Measurements from ENCODE around the gene PHKG1. TPM values are rescaled to one million over a fixed set of nuclear protein-coding genes. Genes with fewer than 3 reads are reported as not detected.
"Not testable (repeated sequence)": the region's sequence is repeated elsewhere in the genome, so short reads cannot be mapped to it uniquely, and the experiment has no call there.

Gene PHKG1
- total RNA-seq, 4 donors from 2014 or later: 0.26 to 1.7 (median 0.94) TPM

DNA sequence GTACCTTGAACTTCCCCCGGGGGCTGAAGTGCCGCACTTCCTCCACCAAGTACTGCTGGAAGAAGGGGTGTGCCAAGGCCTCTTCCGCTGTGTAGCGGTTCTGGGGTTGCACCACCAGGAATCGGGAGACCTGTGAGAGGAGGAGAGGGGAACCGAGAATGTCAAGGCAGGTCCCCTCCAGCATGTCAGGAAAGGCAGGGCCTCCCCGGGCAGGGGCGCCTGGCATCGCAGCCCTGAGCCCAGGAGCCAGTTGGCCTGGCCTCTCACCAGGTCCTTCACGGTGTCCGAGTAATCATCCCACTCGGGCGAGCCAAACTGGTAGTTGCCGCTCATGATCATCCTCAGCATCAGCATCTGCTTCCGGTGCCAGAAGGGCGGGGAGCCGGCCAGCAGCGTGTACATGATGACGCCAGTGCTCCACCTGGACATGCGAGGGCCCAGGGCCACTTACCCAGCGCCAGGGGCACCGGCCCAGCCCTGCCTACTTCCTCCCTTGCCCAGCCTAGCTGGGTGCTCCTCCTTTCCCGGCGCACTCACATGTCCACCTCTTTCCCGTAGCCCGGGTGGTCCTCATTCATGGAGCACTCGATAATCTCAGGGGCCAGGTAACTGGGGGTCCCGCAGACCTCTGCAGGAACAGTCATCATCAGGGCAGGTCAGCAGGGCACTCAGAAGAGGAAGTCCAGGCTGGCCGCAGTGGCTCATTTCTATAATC, 11.0 kb downstream of the PHKG1 start:
- H3K4me3 ChIP-seq: no peak overlapping the region

DNA sequence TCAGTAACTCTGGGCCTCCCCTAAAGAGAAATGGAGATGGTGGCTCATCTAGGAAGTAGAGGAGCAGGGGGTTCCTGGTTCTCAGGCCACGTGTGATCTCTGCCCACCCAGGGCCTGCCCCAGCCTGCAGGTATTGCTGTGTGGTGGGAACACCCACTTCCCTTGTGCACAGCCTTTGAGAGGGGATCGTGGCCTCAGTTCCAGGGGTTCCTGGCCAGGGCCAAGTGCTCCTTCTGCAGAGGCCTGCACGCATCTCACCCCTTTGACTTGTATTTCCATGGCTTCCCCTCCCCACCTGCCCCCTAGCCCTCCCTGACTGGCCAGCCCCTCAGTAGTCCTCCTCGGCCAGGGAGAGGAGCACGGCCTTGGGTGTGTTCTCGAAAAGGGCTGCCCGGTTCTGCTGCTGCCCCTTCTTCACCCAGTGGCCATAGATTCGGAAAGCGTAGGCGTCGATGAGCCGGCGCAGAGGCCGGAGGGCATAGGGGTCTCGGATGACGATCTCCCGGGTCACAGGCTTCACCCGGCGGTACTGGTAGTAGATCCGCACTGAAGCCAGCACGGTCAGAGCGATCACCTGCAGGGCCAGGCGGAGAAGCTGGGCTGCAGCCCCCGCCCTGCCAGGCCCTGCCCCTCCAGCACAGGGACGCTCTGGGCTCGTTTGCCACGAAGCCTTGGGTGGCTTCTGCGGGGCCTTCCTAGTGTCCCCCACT, 11.9 kb downstream of the PHKG1 start:
- Histone ChIP-seq H3K27ac (replicated peaks in 1 of 4) (peak overlapping the region; percentile 58 to 75 (median 68)), H3K4me1 (peaks cover 35 to 40% (median 38%) of the 10 kb centered on the region in 4 donors), H3K36me3 (peaks cover 12 to 59% (median 42%) of the 10 kb centered on the region in 4 donors)
- H3K27me3 ChIP-seq; intact Hi-C loops (cut with DNase I); H3K4me3 ChIP-seq; H3K9me3 ChIP-seq; DNase-seq (ENCODE audit: extremely low spot score): not testable (repeated sequence)
- WGBS: 95% methylated on average over 20 of the region's 28 CpGs

More for the DNA sequence above, 11.0 kb downstream of the PHKG1 start:
- H3K36me3 ChIP-seq: peaks cover 12 to 59% (median 48%) of the 10 kb centered on the region in 4 donors
- no peak overlapping the region for H3K27ac ChIP-seq (replicated peaks in 1 of 4)
- TF ChIP-seq EP300 (IDR thresholded peaks at IDR 0.05) (no peak), POLR2A (IDR thresholded peaks at IDR 0.05; ENCODE audit: low read depth) (no peak), POLR2AphosphoS5 (IDR thresholded peaks at IDR 0.05) (no peak)
- TF ChIP-seq, protein P1, sequence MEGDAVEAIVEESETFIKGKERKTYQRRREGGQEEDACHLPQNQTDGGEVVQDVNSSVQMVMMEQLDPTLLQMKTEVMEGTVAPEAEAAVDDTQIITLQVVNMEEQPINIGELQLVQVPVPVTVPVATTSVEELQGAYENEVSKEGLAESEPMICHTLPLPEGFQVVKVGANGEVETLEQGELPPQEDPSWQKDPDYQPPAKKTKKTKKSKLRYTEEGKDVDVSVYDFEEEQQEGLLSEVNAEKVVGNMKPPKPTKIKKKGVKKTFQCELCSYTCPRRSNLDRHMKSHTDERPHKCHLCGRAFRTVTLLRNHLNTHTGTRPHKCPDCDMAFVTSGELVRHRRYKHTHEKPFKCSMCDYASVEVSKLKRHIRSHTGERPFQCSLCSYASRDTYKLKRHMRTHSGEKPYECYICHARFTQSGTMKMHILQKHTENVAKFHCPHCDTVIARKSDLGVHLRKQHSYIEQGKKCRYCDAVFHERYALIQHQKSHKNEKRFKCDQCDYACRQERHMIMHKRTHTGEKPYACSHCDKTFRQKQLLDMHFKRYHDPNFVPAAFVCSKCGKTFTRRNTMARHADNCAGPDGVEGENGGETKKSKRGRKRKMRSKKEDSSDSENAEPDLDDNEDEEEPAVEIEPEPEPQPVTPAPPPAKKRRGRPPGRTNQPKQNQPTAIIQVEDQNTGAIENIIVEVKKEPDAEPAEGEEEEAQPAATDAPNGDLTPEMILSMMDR (IDR thresholded peaks at IDR 0.05): no peak
- H3K9me3 ChIP-seq: no peaks in the 10 kb centered on the region
- 99% methylated on average over 12 of the region's 29 CpGs for WGBS
- no peak for DNase-seq (ENCODE audit: extremely low spot score)
- peaks cover 35 to 40% (median 38%) of the 10 kb centered on the region in 4 donors for H3K4me1 ChIP-seq
- intact Hi-C loops (cut with DNase I): no loop called here
- H3K27me3 ChIP-seq: no peaks in the 10 kb centered on the region

DNA sequence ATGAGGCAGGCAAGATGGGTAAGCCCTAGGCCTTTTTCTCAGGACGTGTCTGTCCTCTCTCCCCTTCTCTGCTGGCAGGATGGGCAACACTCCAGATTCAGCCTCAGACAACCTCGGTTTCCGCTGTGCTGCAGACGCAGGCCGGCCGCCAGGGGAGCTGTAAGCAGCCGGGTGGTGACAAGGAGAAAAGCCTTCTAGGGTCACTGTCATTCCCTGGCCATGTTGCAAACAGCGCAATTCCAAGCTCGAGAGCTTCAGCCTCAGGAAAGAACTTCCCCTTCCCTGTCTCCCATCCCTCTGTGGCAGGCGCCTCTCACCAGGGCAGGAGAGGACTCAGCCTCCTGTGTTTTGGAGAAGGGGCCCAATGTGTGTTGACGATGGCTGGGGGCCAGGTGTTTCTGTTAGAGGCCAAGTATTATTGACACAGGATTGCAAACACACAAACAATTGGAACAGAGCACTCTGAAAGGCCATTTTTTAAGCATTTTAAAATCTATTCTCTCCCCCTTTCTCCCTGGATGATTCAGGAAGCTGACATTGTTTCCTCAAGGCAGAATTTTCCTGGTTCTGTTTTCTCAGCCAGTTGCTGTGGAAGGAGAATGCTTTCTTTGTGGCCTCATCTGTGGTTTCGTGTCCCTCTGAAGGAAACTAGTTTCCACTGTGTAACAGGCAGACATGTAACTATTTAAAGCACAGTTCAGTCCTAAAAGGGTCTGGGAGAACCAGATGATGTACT, 13.1 kb downstream of the PHKG1 start:
- TF ChIP-seq EP300 (IDR thresholded peaks at IDR 0.05) (no peak), POLR2AphosphoS5 (IDR thresholded peaks at IDR 0.05) (peak; percentile 46 to 71), POLR2A (IDR thresholded peaks at IDR 0.05; ENCODE audit: low read depth) (no peak)
- TF ChIP-seq, protein P1 (IDR thresholded peaks at IDR 0.05): peak; percentile 51 to 84 (median 54)
- no peaks in the 10 kb centered on the region for H3K27me3 ChIP-seq
- WGBS: 19% methylated on average over 3 of the region's 12 CpGs
- H3K9me3 ChIP-seq: no peaks in the 10 kb centered on the region
- intact Hi-C loops (cut with DNase I): loop anchor here (10.0 kb wide), 1 partner anchor 195 kb away; the partner anchor contains the start of gene ZNF713
- H3K27ac ChIP-seq (replicated peaks in 1 of 4): peak overlapping the region; percentile 58 to 75 (median 68)
- DNase-seq (ENCODE audit: extremely low spot score): peak; percentile 93
- peaks cover 12 to 49% (median 31%) of the 10 kb centered on the region in 4 donors for H3K36me3 ChIP-seq
- H3K4me3 ChIP-seq: no peak overlapping the region
- H3K4me1 ChIP-seq: peaks cover 36 to 43% (median 40%) of the 10 kb centered on the region in 4 donors

DNA sequence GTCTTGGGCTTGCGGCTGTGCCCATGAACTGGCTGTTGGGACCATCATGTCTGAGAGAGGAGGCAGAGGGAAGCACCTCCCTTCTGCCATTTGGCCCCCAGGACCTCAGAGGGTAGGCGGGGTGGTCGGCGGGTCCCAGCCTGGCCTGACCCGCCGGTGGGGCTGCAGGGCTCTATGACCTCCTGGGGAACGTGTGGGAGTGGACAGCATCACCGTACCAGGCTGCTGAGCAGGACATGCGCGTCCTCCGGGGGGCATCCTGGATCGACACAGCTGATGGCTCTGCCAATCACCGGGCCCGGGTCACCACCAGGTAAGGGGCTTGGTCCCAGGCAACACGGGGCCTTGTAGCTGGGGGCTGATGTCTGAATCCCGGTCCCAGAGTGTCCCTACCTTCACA, 14.6 kb downstream of the PHKG1 start:
- WGBS: 100% methylated on average over 1 of the region's 16 CpGs
- Histone ChIP-seq H3K27me3 (no peaks in the 10 kb centered on the region), H3K4me3 (no peak overlapping the region), H3K9me3 (no peaks in the 10 kb centered on the region), H3K4me1 (peaks cover 30 to 41% (median 36%) of the 10 kb centered on the region in 4 donors), H3K27ac (replicated peaks in 1 of 4) (peak overlapping the region in 2 of 4 donors; percentile 46 to 74), H3K36me3 (peaks cover 12 to 51% (median 30%) of the 10 kb centered on the region in 4 donors)
- TF ChIP-seq POLR2AphosphoS5 (IDR thresholded peaks at IDR 0.05): no peak
- TF ChIP-seq, protein P1 (IDR thresholded peaks at IDR 0.05): no peak
- no peak for TF ChIP-seq POLR2A (IDR thresholded peaks at IDR 0.05; ENCODE audit: low read depth)
- no peak for TF ChIP-seq EP300 (IDR thresholded peaks at IDR 0.05)
- intact Hi-C loops (cut with DNase I): loop anchor here (10.0 kb wide), 1 partner anchor 193 kb away; the partner anchor contains the start of gene ZNF713
- DNase-seq (ENCODE audit: extremely low spot score): no peak
